ENCODE data around the gene COMP. TPM values are rescaled to one million over a fixed set of nuclear protein-coding genes. Genes with fewer than 3 reads are reported as not detected.

COMP gene
- total and polyA plus RNA-seq, 10 donors = 0.04 to 1.0 (median 0.13) TPM; not detected in 7

DNA sequence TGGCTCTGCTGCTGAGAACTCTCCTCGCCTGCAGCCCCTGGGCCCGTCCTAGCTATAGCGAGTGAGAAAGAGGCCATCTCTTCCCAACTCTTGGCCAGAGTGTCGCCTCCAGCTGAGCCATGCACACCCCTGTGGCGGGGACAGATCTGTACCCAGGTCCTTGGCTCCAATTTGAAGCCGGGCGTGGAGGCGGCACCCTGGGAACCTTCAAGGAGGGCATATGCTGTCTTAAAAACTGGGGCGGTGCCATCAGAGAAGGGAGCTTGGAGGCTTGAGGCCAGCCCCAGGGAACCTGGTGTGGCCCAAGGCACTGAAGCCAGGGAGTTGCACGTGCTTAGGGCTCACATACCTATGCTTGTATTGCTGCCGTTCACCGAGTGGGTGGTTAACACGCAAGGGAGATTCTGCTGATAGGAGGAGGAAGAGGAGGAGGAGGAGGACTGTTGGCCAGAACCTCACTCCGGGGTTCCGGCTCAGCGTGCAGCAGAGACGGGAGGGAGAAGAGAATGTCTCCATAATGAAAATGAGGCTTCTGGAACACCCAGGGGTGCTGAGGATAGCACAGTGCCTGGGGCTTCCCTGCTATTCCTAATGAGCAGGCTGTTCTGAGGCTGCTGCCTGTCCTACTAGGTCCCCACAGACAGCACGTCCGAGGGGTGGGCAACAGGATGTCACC lies 40.7 kb downstream of the COMP start:
- TF ChIP-seq, protein P1, sequence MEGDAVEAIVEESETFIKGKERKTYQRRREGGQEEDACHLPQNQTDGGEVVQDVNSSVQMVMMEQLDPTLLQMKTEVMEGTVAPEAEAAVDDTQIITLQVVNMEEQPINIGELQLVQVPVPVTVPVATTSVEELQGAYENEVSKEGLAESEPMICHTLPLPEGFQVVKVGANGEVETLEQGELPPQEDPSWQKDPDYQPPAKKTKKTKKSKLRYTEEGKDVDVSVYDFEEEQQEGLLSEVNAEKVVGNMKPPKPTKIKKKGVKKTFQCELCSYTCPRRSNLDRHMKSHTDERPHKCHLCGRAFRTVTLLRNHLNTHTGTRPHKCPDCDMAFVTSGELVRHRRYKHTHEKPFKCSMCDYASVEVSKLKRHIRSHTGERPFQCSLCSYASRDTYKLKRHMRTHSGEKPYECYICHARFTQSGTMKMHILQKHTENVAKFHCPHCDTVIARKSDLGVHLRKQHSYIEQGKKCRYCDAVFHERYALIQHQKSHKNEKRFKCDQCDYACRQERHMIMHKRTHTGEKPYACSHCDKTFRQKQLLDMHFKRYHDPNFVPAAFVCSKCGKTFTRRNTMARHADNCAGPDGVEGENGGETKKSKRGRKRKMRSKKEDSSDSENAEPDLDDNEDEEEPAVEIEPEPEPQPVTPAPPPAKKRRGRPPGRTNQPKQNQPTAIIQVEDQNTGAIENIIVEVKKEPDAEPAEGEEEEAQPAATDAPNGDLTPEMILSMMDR (IDR thresholded peaks at IDR 0.05 in 8 of 11, conservative IDR thresholded peaks at IDR 0.05 in 3 of 11) = no peak
- TF ChIP-seq POLR2AphosphoS5 (IDR thresholded peaks at IDR 0.05) = no peak
- TF ChIP-seq POLR2A (IDR thresholded peaks at IDR 0.05) = no peak
- intact Hi-C loops (cut with DNase I; ENCODE audit: low total_unique reads) = no loop called here
- H3K27me3 ChIP-seq (replicated peaks in 1 of 7) = no peaks in the 10 kb centered on the region
- no peak for DNase-seq
- no peaks in the 10 kb centered on the region for H3K9me3 ChIP-seq
- WGBS, 5 donors = 92 to 95% (median 95%) methylated on average over 19 of the region's 19 CpGs
- H3K4me1 ChIP-seq = no peaks in the 10 kb centered on the region
- H3K4me3 ChIP-seq = no peak overlapping the region
- H3K36me3 ChIP-seq = peaks cover 0 to 66% (median 11%) of the 10 kb centered on the region in 6 donors
- no peak overlapping the region for H3K27ac ChIP-seq

GRCh38 chr19:18749362-18750231 lies 41.5 kb downstream of the COMP start:
- H3K9me3 ChIP-seq = no peaks in the 10 kb centered on the region
- intact Hi-C loops (cut with DNase I; ENCODE audit: low total_unique reads) = no loop called here
- H3K27ac ChIP-seq = no peak overlapping the region
- H3K36me3 ChIP-seq = peaks cover 0 to 64% (median 11%) of the 10 kb centered on the region in 6 donors
- no peak for TF ChIP-seq POLR2A (IDR thresholded peaks at IDR 0.05)
- no peak for TF ChIP-seq POLR2AphosphoS5 (IDR thresholded peaks at IDR 0.05)
- TF ChIP-seq, protein P1 (IDR thresholded peaks at IDR 0.05 in 8 of 11, conservative IDR thresholded peaks at IDR 0.05 in 3 of 11) = no peak
- 89 to 95% (median 94%) methylated on average over 22 to 23 of the region's 23 CpGs for WGBS, 5 donors
- DNase-seq = no peak
- no peaks in the 10 kb centered on the region for H3K27me3 ChIP-seq (replicated peaks in 1 of 7)
- no peak overlapping the region for H3K4me3 ChIP-seq
- no peaks in the 10 kb centered on the region for H3K4me1 ChIP-seq

- no peak for DNase-seq
- no peak overlapping the region for H3K4me3 ChIP-seq
- TF ChIP-seq, protein P1 (IDR thresholded peaks at IDR 0.05 in 8 of 11, conservative IDR thresholded peaks at IDR 0.05 in 3 of 11) = no peak
- TF ChIP-seq POLR2AphosphoS5 (IDR thresholded peaks at IDR 0.05) = no peak
- TF ChIP-seq POLR2A (IDR thresholded peaks at IDR 0.05) = no peak
- no peaks in the 10 kb centered on the region for H3K9me3 ChIP-seq
- H3K4me1 ChIP-seq = peaks cover 0 to 12% (median 0%) of the 10 kb centered on the region in 6 donors
- H3K36me3 ChIP-seq = peaks cover 0 to 58% (median 7%) of the 10 kb centered on the region in 6 donors
- whole genome bisulfite sequencing, 5 donors = 77 to 85% (median 80%) methylated on average over 20 to 29 of the region's 29 CpGs
- no peak overlapping the region for H3K27ac ChIP-seq
- no peaks in the 10 kb centered on the region for H3K27me3 ChIP-seq (replicated peaks in 1 of 7)
- intact Hi-C loops (cut with DNase I; ENCODE audit: low total_unique reads) = no loop called here
Measured at GRCh38 chr19:18746401-18747325, 44.4 kb downstream of the COMP start.
